ENCODE measurements around the gene ASCL4. TPM values are rescaled to one million over a fixed set of nuclear protein-coding genes. Genes with fewer than 3 reads are reported as not detected.

Gene ASCL4
- total and polyA plus RNA-seq, 4 donors = under 0.01 TPM; not detected in 3

GRCh38 chr12:107794451-107794850 is 19.9 kb downstream of the ASCL4 start:
- no peaks in the 10 kb centered on the region for H3K9me3 ChIP-seq (ENCODE audit: control insufficient read depth in 4 of 4, low read length in 3 of 4)
- WGBS = 47% methylated on average over 3 of the region's 3 CpGs
- peaks cover 0 to 4% (median 0%) of the 10 kb centered on the region in 4 donors for H3K4me1 ChIP-seq (ENCODE audit: control insufficient read depth in 4 of 4, insufficient read depth in 4 of 4, low read length in 3 of 4)
- H3K4me3 ChIP-seq (ENCODE audit: low read depth in 1 of 3, low read length in 3 of 3) = no peak overlapping the region
- peaks cover 0 to 5% (median 2%) of the 10 kb centered on the region in 4 donors for H3K27me3 ChIP-seq (ENCODE audit: control insufficient read depth in 4 of 4, insufficient read depth in 4 of 4, low read length in 3 of 4)
- no peak overlapping the region for H3K9ac ChIP-seq (ENCODE audit: low read depth in 1 of 2, low read length in 2 of 2)
- H3K36me3 ChIP-seq (ENCODE audit: control insufficient read depth in 4 of 4, insufficient read depth in 3 of 4, low read depth in 1 of 4, low read length in 3 of 4) = no peaks in the 10 kb centered on the region
- H3K27ac ChIP-seq (ENCODE audit: low read depth in 1 of 2, low read length in 2 of 2) = no peak overlapping the region
- DNase-seq (ENCODE audit: low spot score) = no peak
- no peak for TF ChIP-seq SP1 (IDR thresholded peaks at IDR 0.05)
- TF ChIP-seq CTCF (IDR thresholded peaks at IDR 0.05; ENCODE audit: low read depth, low read length, missing input control) = no peak
- TF ChIP-seq MAX (IDR thresholded peaks at IDR 0.05) = no peak
- no peak for TF ChIP-seq RAD21 (IDR thresholded peaks at IDR 0.05)
- TF ChIP-seq TAF1 (conservative IDR thresholded peaks at IDR 0.05) = no peak
- no peak for TF ChIP-seq HNF4G (IDR thresholded peaks at IDR 0.05)
- no peak for TF ChIP-seq JUND (IDR thresholded peaks at IDR 0.05)
- no peak for TF ChIP-seq EGR1 (IDR thresholded peaks at IDR 0.05; ENCODE audit: low read depth in 2 of 2)
- TF ChIP-seq HNF4A (conservative IDR thresholded peaks at IDR 0.05) = no peak
- no peak for TF ChIP-seq GABPA (IDR thresholded peaks at IDR 0.05 in 1 of 2, conservative IDR thresholded peaks at IDR 0.05 in 1 of 2)
- no peak for TF ChIP-seq FOXA1 (IDR thresholded peaks at IDR 0.05)
- no peak for TF ChIP-seq ATF3 (IDR thresholded peaks at IDR 0.05)
- TF ChIP-seq FOXA2 (IDR thresholded peaks at IDR 0.05) = no peak
- no peak for TF ChIP-seq REST (IDR thresholded peaks at IDR 0.05)
- TF ChIP-seq NR2F2 (IDR thresholded peaks at IDR 0.05) = no peak
- TF ChIP-seq YY1 (IDR thresholded peaks at IDR 0.05) = no peak
- no peak for TF ChIP-seq ZBTB33 (IDR thresholded peaks at IDR 0.05)

- Histone ChIP-seq H3K36me3 (ENCODE audit: control insufficient read depth in 4 of 4, insufficient read depth in 3 of 4, low read depth in 1 of 4, low read length in 3 of 4) (no peaks in the 10 kb centered on the region), H3K27ac (ENCODE audit: low read depth in 1 of 2, low read length in 2 of 2) (no peak overlapping the region), H3K9me3 (ENCODE audit: control insufficient read depth in 4 of 4, low read length in 3 of 4) (no peaks in the 10 kb centered on the region), H3K27me3 (ENCODE audit: control insufficient read depth in 4 of 4, insufficient read depth in 4 of 4, low read length in 3 of 4) (peaks cover 0 to 5% (median 2%) of the 10 kb centered on the region in 4 donors), H3K4me3 (ENCODE audit: low read depth in 1 of 3, low read length in 3 of 3) (no peak overlapping the region), H3K9ac (ENCODE audit: low read depth in 1 of 2, low read length in 2 of 2) (no peak overlapping the region), H3K4me1 (ENCODE audit: control insufficient read depth in 4 of 4, insufficient read depth in 4 of 4, low read length in 3 of 4) (no peaks in the 10 kb centered on the region)
- DNase-seq (ENCODE audit: low spot score) = no peak
- 59% methylated on average over 3 of the region's 3 CpGs for WGBS
- TF ChIP-seq SP1 (IDR thresholded peaks at IDR 0.05) (no peak), ZBTB33 (IDR thresholded peaks at IDR 0.05) (no peak), EGR1 (IDR thresholded peaks at IDR 0.05; ENCODE audit: low read depth in 2 of 2) (no peak), HNF4G (IDR thresholded peaks at IDR 0.05) (no peak)
Measured at GRCh38 chr12:107798580-107798979, 24.1 kb downstream of the ASCL4 start.
